Suppressor macrophage treated with lipopolysaccharide for 4 hours (primary cell): ENCODE measurements around the gene NEDD8.
"Not testable (repeated sequence)": the region's sequence is repeated elsewhere in the genome, so short reads cannot be mapped to it uniquely, and the experiment has no call there.

Experiments used
- DNase-seq: peaks from one replicate; pipeline ENCODE4 v3.0.0-alpha.2; 2020

Gene NEDD8

GRCh38 chr14:24216876-24217275, 15.3 kb downstream of the NEDD8 start:
- not testable (repeated sequence) for DNase-seq

- DNase-seq, result no peak
These were observed 15.8 kb downstream of the NEDD8 start for GRCh38 chr14:24216345-24216699.

- DNase-seq, result peak; percentile 91
These were observed 16.4 kb downstream of the NEDD8 start, which contains the start of gene MDP1 for GRCh38 chr14:24215495-24216344. Gene MDP1 (minus strand): TSS chr14:24216066. CDS start chr14:24215955, 111 bp downstream.

- no peak for DNase-seq
These were observed 18.1 kb downstream of the NEDD8 start for GRCh38 chr14:24213866-24214662.

- peak; percentile 99 for DNase-seq
These were observed 19.0 kb downstream of the NEDD8 start, which contains the start of gene CHMP4A for GRCh38 chr14:24212924-24213865. Gene CHMP4A (minus strand): TSS chr14:24213488. CDS start chr14:24213439, 49 bp downstream.

- no peak for DNase-seq
These were observed 20.9 kb downstream of the NEDD8 start for GRCh38 chr14:24211311-24211710.

- no peak for DNase-seq
These were observed 24.5 kb downstream of the NEDD8 start for GRCh38 chr14:24207625-24208024.

GRCh38 chr14:24207104-24207551, 25.0 kb downstream of the NEDD8 start:
- DNase-seq, result no peak

GRCh38 chr14:24206260-24207103, 25.7 kb downstream of the NEDD8 start:
- no peak for DNase-seq

GRCh38 chr14:24204163-24205146, 27.7 kb downstream of the NEDD8 start:
- no peak for DNase-seq

- DNase-seq, result not testable (repeated sequence)
These were observed 28.8 kb downstream of the NEDD8 start for GRCh38 chr14:24203249-24203886.

- not testable (repeated sequence) for DNase-seq
These were observed 29.6 kb downstream of the NEDD8 start for GRCh38 chr14:24202538-24202937.

GRCh38 chr14:24198814-24199524, 33.2 kb downstream of the NEDD8 start:
- DNase-seq, result no peak

GRCh38 chr14:24197056-24197450, 35.1 kb downstream of the NEDD8 start:
- DNase-seq, result no peak

GRCh38 chr14:24196071-24197055, 35.8 kb downstream of the NEDD8 start:
- peak; percentile 29 for DNase-seq

GRCh38 chr14:24195186-24196070, 36.7 kb downstream of the NEDD8 start, which contains the start of gene TM9SF1:
Gene TM9SF1 (minus strand): TSS chr14:24195441. CDS start chr14:24195019, 422 bp downstream.
- DNase-seq, result peak; percentile 89

GRCh38 chr14:24194873-24195185, 37.3 kb downstream of the NEDD8 start:
- DNase-seq, result no peak
